HG03354 (cell line): ENCODE data around the gene POLR1B.
"Not testable (repeated sequence)": the region's sequence is repeated elsewhere in the genome, so short reads cannot be mapped to it uniquely, and the experiment has no call there.

Experiments
- ATAC-seq: cut with Tn5 transposase; IDR thresholded peaks from one replicate; pipeline ENCODE4 v1.9.1; 2021; ENCODE audit warnings: mild to moderate bottlenecking; ENCODE audit not compliant: unreplicated experiment, poor library complexity, severe bottlenecking

Gene POLR1B

GRCh38 chr2:112542123-112542983 lies at the start of gene POLR1B:
POLR1B (plus strand) TSS chr2:112542465; CDS start chr2:112542495, 30 bp downstream.
- peak; percentile 85 for ATAC-seq

- no peak for ATAC-seq
These were observed 49.2 kb upstream of the POLR1B start for GRCh38 chr2:112493048-112493447.

- no peak for ATAC-seq
These were observed 48.2 kb upstream of the POLR1B start for GRCh38 chr2:112493858-112494648.

GRCh38 chr2:112494828-112495227 lies 47.4 kb upstream of the POLR1B start:
- ATAC-seq: no peak

- not testable (repeated sequence) for ATAC-seq
These were observed 46.4 kb upstream of the POLR1B start for GRCh38 chr2:112495878-112496277.

- peak; percentile 68 for ATAC-seq
These were observed 41.3 kb upstream of the POLR1B start for GRCh38 chr2:112500850-112501484.

GRCh38 chr2:112509239-112509998 lies 32.8 kb upstream of the POLR1B start:
- not testable (repeated sequence) for ATAC-seq

- no peak for ATAC-seq
These were observed 25.5 kb upstream of the POLR1B start for GRCh38 chr2:112516801-112517200.

GRCh38 chr2:112518807-112519206 lies 23.5 kb upstream of the POLR1B start:
- ATAC-seq: no peak

GRCh38 chr2:112519506-112519905 lies 22.8 kb upstream of the POLR1B start:
- ATAC-seq: no peak

GRCh38 chr2:112520234-112520783 lies 22.0 kb upstream of the POLR1B start:
- ATAC-seq: no peak

- ATAC-seq: no peak
These were observed 18.9 kb upstream of the POLR1B start for GRCh38 chr2:112523291-112523777.

- not testable (repeated sequence) for ATAC-seq
These were observed 18.0 kb upstream of the POLR1B start for GRCh38 chr2:112524276-112524675.

GRCh38 chr2:112528541-112528940 lies 13.7 kb upstream of the POLR1B start:
- ATAC-seq: no peak

GRCh38 chr2:112529757-112530156 lies 12.5 kb upstream of the POLR1B start:
- no peak for ATAC-seq

GRCh38 chr2:112530728-112531127 lies 11.5 kb upstream of the POLR1B start:
- no peak for ATAC-seq

- ATAC-seq: no peak
These were observed 7.4 kb upstream of the POLR1B start for GRCh38 chr2:112534826-112535225.

GRCh38 chr2:112536665-112537064 lies 5.6 kb upstream of the POLR1B start:
- not testable (repeated sequence) for ATAC-seq

- no peak for ATAC-seq
These were observed 3.0 kb upstream of the POLR1B start for GRCh38 chr2:112539306-112539705.
